A172 (cell line): ENCODE data around the gene SH3GL1. TPM values are rescaled to one million over a fixed set of nuclear protein-coding genes. Genes with fewer than 3 reads are reported as not detected.

Source experiments
- DNase-seq: peaks from one replicate; pipeline ENCODE4 v3.0.0-alpha.2; 2015; ENCODE audit warnings: low spot score
- total RNA-seq: library from RNA; depleted of rRNA; stranded (reverse); fragments of >200 nt; shearing (Covaris generic); gene quantifications from 2 replicates; pipeline ENCODE4 v1.2.3, GENCODE V29; 2014

Gene SH3GL1
- total RNA-seq, 1 experiment from 2014 or later, result 94.0 TPM

GRCh38 chr19:4399812-4400134, 574 bp downstream of the SH3GL1 start:
- DNase-seq, result peak; percentile 31

GRCh38 chr19:4396949-4397783, 3.2 kb downstream of the SH3GL1 start:
- DNase-seq, result no peak

GRCh38 chr19:4393947-4394590, 6.3 kb downstream of the SH3GL1 start:
- no peak for DNase-seq

GRCh38 chr19:4391701-4392483, 8.5 kb downstream of the SH3GL1 start:
- peak; percentile 35 for DNase-seq

GRCh38 chr19:4391306-4391693, 9.0 kb downstream of the SH3GL1 start:
- no peak for DNase-seq

GRCh38 chr19:4390567-4391305, 9.6 kb downstream of the SH3GL1 start:
- no peak for DNase-seq

GRCh38 chr19:4390017-4390566, 10.3 kb downstream of the SH3GL1 start:
- no peak for DNase-seq

GRCh38 chr19:4389511-4390016, 10.8 kb downstream of the SH3GL1 start:
- DNase-seq, result no peak

- no peak for DNase-seq
These were observed 11.3 kb downstream of the SH3GL1 start for GRCh38 chr19:4389064-4389375.

- no peak for DNase-seq
These were observed 11.8 kb downstream of the SH3GL1 start for GRCh38 chr19:4388337-4389063.

- DNase-seq, result no peak
These were observed 14.1 kb downstream of the SH3GL1 start for GRCh38 chr19:4386041-4386782.

GRCh38 chr19:4385291-4386040, 14.9 kb downstream of the SH3GL1 start:
- DNase-seq, result no peak

GRCh38 chr19:4380254-4380727, 20.1 kb downstream of the SH3GL1 start:
- no peak for DNase-seq

GRCh38 chr19:4379383-4380253, 20.7 kb downstream of the SH3GL1 start:
- peak; percentile 97 for DNase-seq

GRCh38 chr19:4378886-4379285, 21.5 kb downstream of the SH3GL1 start:
- no peak for DNase-seq

GRCh38 chr19:4376991-4377781, 23.2 kb downstream of the SH3GL1 start:
- DNase-seq, result peak; percentile 84

GRCh38 chr19:4376671-4376990, 23.7 kb downstream of the SH3GL1 start:
- DNase-seq, result no peak
